Stimulated activated CD8-positive, alpha-beta memory T cell treated with anti-CD3 and anti-CD28 coated beads, Interleukin-15, amount 100 ng/mL, for 1 hour (primary cell): ENCODE results near the gene LRRFIP2.
"Not testable (repeated sequence)": the region's sequence is repeated elsewhere in the genome, so short reads cannot be mapped to it uniquely, and the experiment has no call there.

Experiments
- DNase-seq: peaks from one replicate; pipeline ENCODE4 v3.0.0-alpha.2; 2020; ENCODE audit warnings: low read depth

The LRRFIP2 gene

GRCh38 chr3:37189109-37189508, 14.7 kb upstream of the LRRFIP2 start:
- DNase-seq: no peak

- no peak for DNase-seq
Observed at GRCh38 chr3:37183976-37184375, 9.6 kb upstream of the LRRFIP2 start.

GRCh38 chr3:37183375-37183831, 9.0 kb upstream of the LRRFIP2 start:
- DNase-seq: no peak

- DNase-seq: no peak
Observed at GRCh38 chr3:37182816-37183215, 8.4 kb upstream of the LRRFIP2 start.

GRCh38 chr3:37181756-37182155, 7.4 kb upstream of the LRRFIP2 start:
- DNase-seq: no peak

GRCh38 chr3:37179144-37179967, 5.0 kb upstream of the LRRFIP2 start:
- DNase-seq: no peak

GRCh38 chr3:37173806-37174205, 576 bp downstream of the LRRFIP2 start:
- DNase-seq: no peak

- no peak for DNase-seq
Observed at GRCh38 chr3:37171144-37171543, 3.2 kb downstream of the LRRFIP2 start.

- DNase-seq: no peak
Observed at GRCh38 chr3:37170513-37170912, 3.9 kb downstream of the LRRFIP2 start.

GRCh38 chr3:37170060-37170459, 4.3 kb downstream of the LRRFIP2 start:
- DNase-seq: no peak

GRCh38 chr3:37168896-37169295, 5.5 kb downstream of the LRRFIP2 start:
- DNase-seq: no peak

- DNase-seq: no peak
Observed at GRCh38 chr3:37163262-37164015, 10.9 kb downstream of the LRRFIP2 start.

- DNase-seq: no peak
Observed at GRCh38 chr3:37162501-37163245, 11.7 kb downstream of the LRRFIP2 start.

GRCh38 chr3:37161351-37161750, 13.0 kb downstream of the LRRFIP2 start:
- no peak for DNase-seq

GRCh38 chr3:37155782-37156181, 18.6 kb downstream of the LRRFIP2 start:
- no peak for DNase-seq

- no peak for DNase-seq
Observed at GRCh38 chr3:37154668-37155314, 19.6 kb downstream of the LRRFIP2 start.

- DNase-seq: no peak
Observed at GRCh38 chr3:37150621-37151020, 23.8 kb downstream of the LRRFIP2 start.

- no peak for DNase-seq
Observed at GRCh38 chr3:37149257-37149656, 25.1 kb downstream of the LRRFIP2 start.

GRCh38 chr3:37148208-37148607, 26.2 kb downstream of the LRRFIP2 start:
- no peak for DNase-seq

- no peak for DNase-seq
Observed at GRCh38 chr3:37147666-37148065, 26.7 kb downstream of the LRRFIP2 start.

GRCh38 chr3:37146927-37147326, 27.5 kb downstream of the LRRFIP2 start:
- not testable (repeated sequence) for DNase-seq

GRCh38 chr3:37145611-37146010, 28.8 kb downstream of the LRRFIP2 start:
- no peak for DNase-seq
